Measurements from ENCODE around the gene PRR36. TPM values are rescaled to one million over a fixed set of nuclear protein-coding genes. Genes with fewer than 3 reads are reported as not detected.

PRR36 gene
- 1.0 and 1.2 TPM in 2 replicates for total RNA-seq

- DNase-seq (ENCODE audit: low read depth): no peak
- H3K36me3 ChIP-seq (ENCODE audit: control insufficient read depth, insufficient read depth, low read length): no peaks in the 10 kb centered on the region
- H3K27me3 ChIP-seq (ENCODE audit: control insufficient read depth, insufficient read depth, low read length): peaks cover 24% of the 10 kb centered on the region
- peak within 1 kb of the TSS; percentile 52 for H3K4me3 ChIP-seq (ENCODE audit: low read depth, low read length)
- TF ChIP-seq CTCF (IDR thresholded peaks at IDR 0.05; ENCODE audit: insufficient read depth, low read length, poor library complexity, severe bottlenecking): no peak
Observed at GRCh38 chr19:7874076-7874896, at the start of gene PRR36. Gene PRR36 (minus strand): TSS chr19:7874390. CDS start chr19:7873689, 701 bp downstream.

DNA sequence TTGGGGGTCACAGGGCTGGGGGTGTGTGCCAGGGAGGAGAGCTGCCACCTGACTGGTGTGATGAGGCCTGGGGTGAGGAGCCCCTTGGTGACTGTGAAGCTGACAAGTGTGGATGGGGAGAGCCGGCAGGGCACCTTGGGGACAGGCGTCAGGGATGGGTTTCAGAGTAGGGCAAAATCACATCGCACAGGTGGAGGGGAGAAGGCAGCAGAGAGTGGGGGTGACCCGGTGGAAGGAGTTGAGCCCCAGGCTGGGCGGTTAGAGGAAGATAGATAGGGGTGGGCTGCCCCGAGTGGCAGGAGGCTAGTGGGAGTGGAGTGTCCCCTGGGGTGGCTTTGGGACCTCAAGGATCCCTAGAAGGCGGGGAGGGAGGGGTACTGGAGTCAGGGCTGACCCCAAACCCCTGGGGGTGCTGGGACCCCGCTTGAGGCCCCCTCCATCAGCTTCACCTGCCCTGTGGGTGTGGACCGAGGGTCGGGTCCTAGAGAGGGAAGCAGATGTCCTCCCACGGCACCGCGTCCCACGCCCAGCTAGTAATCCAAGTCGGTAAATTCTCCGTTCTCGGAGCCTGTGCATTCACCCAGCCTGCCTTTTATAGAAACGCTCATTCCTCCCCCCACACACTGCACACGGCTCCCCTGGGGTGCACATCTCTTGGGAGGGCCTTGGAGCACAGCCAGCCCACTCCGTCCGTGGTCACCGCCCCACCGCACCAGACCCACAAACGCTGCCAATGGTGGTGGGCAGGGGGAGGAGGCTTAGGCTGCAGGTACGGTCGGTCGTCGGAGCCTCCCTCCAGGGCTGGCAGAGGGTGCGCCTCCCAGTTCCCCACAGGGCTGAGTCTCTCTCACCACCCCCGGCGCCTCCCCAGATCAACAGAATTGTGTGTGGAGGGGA is 49.4 kb upstream of the PRR36 start:
- no peak for DNase-seq (ENCODE audit: low read depth)
- Histone ChIP-seq H3K4me3 (ENCODE audit: low read depth, low read length) (no peak overlapping the region), H3K36me3 (ENCODE audit: control insufficient read depth, insufficient read depth, low read length) (no peaks in the 10 kb centered on the region), H3K27me3 (ENCODE audit: control insufficient read depth, insufficient read depth, low read length) (peaks cover 3% of the 10 kb centered on the region)
- no peak for TF ChIP-seq CTCF (IDR thresholded peaks at IDR 0.05; ENCODE audit: insufficient read depth, low read length, poor library complexity, severe bottlenecking)

GRCh38 chr19:7922836-7923195 is 48.6 kb upstream of the PRR36 start:
- TF ChIP-seq CTCF (IDR thresholded peaks at IDR 0.05; ENCODE audit: insufficient read depth, low read length, poor library complexity, severe bottlenecking): no peak
- no peak for DNase-seq (ENCODE audit: low read depth)
- no peak overlapping the region for H3K4me3 ChIP-seq (ENCODE audit: low read depth, low read length)
- no peaks in the 10 kb centered on the region for H3K36me3 ChIP-seq (ENCODE audit: control insufficient read depth, insufficient read depth, low read length)
- H3K27me3 ChIP-seq (ENCODE audit: control insufficient read depth, insufficient read depth, low read length): peaks cover 5% of the 10 kb centered on the region

- TF ChIP-seq CTCF (IDR thresholded peaks at IDR 0.05; ENCODE audit: insufficient read depth, low read length, poor library complexity, severe bottlenecking): no peak
- no peak for DNase-seq (ENCODE audit: low read depth)
- peaks cover 11% of the 10 kb centered on the region for H3K27me3 ChIP-seq (ENCODE audit: control insufficient read depth, insufficient read depth, low read length)
- no peak overlapping the region for H3K4me3 ChIP-seq (ENCODE audit: low read depth, low read length)
- H3K36me3 ChIP-seq (ENCODE audit: control insufficient read depth, insufficient read depth, low read length): no peaks in the 10 kb centered on the region
Observed at GRCh38 chr19:7921967-7922835, 48.0 kb upstream of the PRR36 start.

DNA sequence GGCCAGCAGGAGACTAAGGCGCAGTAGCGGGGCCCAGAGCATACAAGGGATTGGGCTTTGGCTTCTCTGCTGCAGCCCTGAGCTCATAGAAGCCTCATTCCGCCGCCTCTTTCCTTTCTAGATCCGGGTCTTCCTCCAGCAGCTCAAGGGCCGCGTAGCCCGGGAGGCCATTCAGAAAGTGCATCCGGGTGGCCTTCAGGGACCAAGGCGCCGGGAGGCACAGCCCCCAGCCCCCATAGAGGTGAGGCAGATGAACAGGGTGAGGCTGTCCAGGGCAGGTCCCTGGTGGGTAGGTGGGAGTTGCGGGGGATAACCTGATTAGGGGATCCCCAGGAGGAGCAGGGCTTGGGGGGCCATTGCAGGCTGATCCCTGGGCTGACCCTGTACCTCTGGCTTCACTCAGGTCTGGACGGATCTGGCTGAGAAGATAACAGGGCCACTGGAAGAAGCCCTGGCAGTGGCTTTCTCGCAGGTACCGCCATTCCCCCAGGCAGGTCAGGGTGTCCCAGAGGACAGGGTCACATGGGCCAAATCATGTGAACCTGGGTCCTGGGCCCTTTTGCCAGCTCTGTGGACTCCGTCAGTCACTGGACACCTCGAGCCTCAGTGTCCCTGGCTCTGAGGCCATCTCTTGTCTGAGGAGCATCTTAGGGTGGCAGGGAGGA is 47.2 kb upstream of the PRR36 start:
- H3K27me3 ChIP-seq (ENCODE audit: control insufficient read depth, insufficient read depth, low read length): peaks cover 17% of the 10 kb centered on the region
- no peak for TF ChIP-seq CTCF (IDR thresholded peaks at IDR 0.05; ENCODE audit: insufficient read depth, low read length, poor library complexity, severe bottlenecking)
- H3K4me3 ChIP-seq (ENCODE audit: low read depth, low read length): peak overlapping the region; percentile 34
- no peaks in the 10 kb centered on the region for H3K36me3 ChIP-seq (ENCODE audit: control insufficient read depth, insufficient read depth, low read length)
- no peak for DNase-seq (ENCODE audit: low read depth)
